Activated CD4-positive, alpha-beta T cell treated with anti-CD3 and anti-CD28 coated beads, Interleukin-2, Interleukin-4, amounts not matched to agents 100 ng/mL and 50 ng/mL, durations not matched to agents 16 hours and 8 hours (primary cell): ENCODE results near the gene AP2B1.

Experiments
- DNase-seq: peaks from one replicate; pipeline ENCODE4 v3.0.0-alpha.2; 2020; ENCODE audit warnings: low spot score

Gene AP2B1

DNA sequence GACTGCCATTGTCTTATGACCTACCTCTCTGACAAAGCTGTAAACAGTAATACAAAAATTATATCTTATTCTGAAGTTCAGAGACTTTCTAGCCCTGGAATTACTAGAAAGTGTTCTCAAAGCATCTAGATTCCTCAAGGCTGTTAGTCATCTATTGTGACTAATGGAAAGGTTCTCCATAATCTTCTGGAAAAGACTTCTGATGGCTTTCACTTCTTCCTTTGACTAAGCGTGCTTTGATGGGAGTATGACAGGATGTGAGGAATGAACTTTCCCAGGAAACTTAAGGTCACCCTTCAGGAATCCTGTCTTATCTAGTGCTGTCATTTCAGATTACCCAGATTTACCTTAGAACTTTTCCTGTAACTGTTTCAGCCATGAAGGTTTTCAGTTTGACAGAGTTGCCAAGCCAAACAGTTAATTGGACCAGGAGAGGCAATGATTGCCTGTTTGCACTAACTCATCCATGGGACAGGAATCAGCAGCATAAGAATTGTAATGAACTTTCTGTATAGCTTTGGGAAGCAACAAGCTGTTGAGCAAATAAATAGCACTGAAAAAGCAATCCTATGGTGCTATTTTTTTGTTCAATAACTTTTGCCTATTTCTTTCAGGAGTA is 43.5 kb downstream of the AP2B1 start:
- DNase-seq, result no peak

- no peak for DNase-seq
Observed at GRCh38 chr17:35641032-35641431, 53.9 kb downstream of the AP2B1 start.

GRCh38 chr17:35645923-35646322 is 58.8 kb downstream of the AP2B1 start:
- no peak for DNase-seq

GRCh38 chr17:35651467-35651866 is 64.3 kb downstream of the AP2B1 start:
- no peak for DNase-seq

DNA sequence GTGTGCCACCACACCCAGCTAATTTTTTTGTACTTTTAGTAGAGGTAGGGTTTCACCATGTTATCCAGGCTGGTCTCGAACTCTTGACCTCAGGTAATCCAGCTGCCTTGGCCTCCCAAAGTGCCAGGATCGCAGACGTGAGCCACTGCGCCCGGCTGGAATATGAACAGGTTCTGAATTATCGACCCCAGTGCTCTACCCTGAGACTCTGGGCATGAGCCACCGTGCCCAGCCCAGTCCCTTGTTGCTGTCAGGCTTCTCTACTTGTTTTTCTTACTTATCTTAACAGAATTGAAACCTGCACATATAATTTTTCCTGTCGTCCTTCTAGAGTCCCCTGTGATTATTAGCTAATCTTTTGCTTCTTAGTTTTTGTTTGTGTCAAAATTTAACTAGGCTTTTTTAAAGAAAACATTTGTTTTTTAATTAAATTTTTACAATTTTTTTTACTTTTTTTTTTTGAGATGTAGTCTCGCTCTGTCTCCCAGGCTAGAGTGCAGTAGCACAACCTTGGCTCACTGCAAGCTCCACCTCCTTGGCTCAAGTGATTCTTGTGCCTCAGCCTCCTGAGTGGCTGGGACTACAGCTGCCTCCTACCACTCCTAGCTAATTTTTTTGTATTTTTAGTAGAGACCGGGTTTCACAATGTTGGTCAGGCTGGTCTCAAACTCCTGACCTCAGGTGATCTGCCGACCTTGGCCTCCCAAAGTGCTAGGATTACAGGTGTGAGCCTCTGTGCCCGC is 66.7 kb downstream of the AP2B1 start:
- no peak for DNase-seq

DNA sequence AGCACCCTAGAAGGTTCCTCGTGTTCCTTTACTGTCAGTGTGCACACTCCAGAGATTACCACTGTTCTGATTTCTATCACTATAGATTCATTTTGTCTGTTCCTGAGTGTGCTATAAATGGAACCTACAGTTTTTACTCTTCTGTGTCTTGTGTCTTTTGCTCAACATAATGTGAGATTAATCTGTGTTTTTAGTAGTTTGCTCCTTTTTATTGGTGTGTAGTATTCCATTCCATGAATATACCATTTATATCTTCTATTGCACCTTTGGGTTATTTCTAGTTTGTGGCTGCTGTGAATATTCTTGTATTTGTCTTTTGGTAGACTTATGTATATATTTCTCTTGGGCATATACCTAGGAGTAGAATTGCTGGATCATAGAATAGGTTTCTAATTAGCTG is 68.2 kb downstream of the AP2B1 start:
- DNase-seq, result no peak

GRCh38 chr17:35660902-35661301 is 73.8 kb downstream of the AP2B1 start:
- no peak for DNase-seq

DNA sequence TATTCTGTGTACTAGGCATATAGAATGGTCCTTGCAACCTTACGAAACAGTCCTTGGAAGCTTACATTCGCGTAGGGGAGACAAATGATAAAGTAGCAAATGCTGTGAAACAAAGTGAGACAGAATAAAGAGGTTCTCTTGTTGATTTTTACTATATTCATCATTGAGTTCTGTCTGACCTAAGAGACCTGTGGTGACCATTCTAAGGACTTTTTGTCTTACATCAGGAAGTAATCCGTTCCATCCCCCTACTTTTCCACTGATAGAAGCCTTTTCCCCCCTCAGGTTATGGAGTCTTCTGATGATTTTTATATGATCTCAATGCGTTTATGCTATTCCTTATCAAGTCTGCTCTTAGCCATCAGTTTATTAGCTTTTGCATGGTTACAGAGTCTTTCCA is 77.6 kb downstream of the AP2B1 start:
- DNase-seq, result no peak

DNA sequence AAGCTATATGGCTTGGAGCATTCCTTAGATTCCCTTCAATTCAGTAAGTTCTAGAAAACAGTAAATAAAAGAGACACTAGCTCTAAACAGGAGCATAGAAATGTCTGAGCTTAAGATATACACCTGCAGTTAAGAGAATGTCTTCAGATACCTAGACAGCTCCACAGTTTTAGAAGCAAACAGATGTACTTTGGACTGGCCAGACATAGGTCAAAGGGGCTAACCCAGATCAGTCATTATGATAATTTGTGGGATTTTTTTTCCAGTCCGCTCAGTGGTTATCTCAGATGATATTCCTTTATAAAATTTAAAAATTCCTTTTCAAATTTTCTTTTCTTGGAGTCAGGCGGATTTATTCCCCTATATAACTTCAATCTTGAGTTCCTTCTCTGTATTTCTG is 78.5 kb downstream of the AP2B1 start:
- DNase-seq, result no peak

DNA sequence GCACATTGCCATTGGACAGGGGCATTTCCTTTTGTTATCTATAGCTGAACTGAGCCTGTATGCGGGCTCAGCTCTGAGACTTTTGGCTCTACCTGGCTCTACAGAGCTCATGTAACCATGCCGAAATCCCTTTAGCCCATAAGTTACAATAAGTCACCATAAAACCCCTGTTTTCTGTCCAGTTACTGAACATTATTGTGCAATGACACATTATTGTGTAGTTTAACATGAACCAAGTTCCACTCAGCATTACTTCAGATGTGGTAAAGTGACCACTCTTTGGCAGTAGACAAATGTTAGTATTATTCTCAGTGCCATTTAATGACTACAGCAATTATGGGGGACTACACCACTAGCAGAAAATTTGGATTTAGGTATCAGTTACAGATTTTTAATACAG is 78.9 kb downstream of the AP2B1 start:
- no peak for DNase-seq

- DNase-seq, result no peak
Observed at GRCh38 chr17:35666967-35667532, 79.9 kb downstream of the AP2B1 start.

- no peak for DNase-seq
Observed at GRCh38 chr17:35668802-35669201, 81.7 kb downstream of the AP2B1 start.

GRCh38 chr17:35674552-35674951 is 87.4 kb downstream of the AP2B1 start:
- no peak for DNase-seq

GRCh38 chr17:35676441-35676840 is 89.3 kb downstream of the AP2B1 start:
- no peak for DNase-seq

DNA sequence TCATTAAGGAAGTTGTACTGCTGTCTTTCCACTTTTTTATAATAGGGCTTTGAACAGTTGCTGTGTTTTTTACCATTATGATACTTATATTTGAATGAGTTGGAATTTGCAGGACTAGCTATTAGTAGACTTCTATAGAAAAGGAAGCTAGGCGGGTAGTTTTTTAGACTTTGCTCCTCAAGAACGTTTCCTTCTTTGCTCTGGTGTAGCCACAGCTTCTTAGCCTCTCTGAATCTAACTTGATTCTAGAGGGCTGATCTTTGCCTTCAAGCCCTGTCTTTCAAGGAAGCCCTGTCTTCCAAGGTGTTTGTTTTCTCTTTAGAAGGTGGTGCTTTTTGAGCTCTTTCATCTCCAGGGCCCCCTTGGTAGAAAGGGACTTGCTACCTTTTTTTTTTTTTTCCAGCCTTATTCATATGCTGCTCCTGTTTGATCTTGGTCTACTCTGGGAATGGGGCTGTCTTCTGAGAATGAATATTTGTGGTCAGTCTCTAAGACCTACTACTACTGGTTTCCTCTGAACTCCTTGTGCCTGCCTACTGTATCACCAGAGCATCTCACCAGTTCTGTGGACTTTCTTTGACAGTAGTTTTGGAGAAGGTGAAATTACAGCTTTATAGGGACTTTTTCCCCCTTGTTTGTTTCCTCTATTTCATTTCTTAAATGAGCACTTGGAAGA is 92.0 kb downstream of the AP2B1 start:
- peak; percentile 2 for DNase-seq

DNA sequence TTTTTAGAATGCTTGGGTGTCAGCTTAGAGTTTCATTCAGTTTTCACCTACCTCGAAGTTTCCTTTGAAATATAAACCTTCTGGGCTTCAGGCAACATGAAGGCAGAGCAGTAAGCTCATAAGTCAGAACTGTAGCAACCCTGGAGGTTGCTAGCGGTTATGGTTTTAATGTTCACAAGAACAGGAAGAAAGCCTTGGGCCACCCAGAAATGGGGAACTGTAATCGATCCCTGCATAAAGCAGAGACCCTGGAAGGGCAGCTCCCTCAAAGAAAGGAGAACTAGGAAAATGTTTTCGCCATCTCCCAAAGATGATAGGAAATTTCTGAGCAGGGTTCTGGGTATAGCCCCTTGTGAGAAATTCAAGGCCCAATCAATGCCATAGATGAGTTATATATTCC is 96.5 kb downstream of the AP2B1 start:
- no peak for DNase-seq

GRCh38 chr17:35684055-35684802 is 97.1 kb downstream of the AP2B1 start:
- no peak for DNase-seq

DNA sequence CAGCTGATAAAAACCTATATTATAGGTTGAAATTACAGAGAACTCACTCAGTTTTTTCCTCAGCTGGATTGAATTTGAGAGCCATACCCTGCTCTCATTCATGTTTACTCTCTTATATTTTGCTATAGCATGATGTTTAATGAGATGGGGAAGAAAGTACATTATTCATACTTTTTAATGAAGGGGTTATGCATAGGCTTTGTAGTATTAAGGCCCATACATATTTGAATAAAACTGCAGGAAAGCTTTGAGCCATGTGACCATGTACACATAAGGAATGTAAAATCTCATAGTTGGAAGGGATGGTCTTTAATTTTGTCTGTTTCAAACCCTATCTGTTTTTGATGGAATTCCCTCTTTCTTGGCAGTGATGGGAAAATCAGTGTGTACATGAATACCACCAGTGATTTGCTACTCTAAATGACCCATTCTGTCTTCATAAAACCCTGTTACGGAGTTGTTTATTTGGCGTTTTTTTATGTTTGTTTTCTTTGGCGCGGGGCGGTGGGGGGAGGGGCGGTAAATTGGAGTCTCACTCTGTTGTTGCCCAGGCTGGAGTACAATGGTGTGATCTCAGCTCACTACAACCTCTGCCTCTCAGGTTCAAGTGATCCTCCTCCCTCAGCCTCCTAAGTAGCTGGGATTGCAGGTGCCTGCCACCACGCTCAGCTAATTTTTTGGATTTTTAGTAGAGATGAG is 105.5 kb downstream of the AP2B1 start:
- no peak for DNase-seq

DNA sequence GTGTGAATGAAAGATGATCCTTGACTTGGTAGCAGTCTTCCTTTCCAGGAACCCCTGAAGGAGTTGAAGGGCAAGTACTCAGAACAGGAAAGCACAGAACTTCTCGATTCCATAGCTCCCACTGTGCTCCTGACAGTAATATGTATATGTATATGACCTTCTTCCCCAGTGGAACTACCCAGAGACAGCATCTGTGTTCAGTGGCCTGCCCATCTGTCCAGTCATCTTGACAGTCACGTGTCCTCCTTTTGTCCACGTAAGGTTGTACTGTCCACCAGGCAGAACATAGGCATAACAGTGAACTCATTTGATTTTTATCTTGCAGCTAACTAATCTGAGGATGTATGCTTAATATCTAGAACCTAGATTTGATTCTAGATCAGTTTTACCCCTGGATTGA is 106.5 kb downstream of the AP2B1 start:
- no peak for DNase-seq

GRCh38 chr17:35694906-35695305 is 107.8 kb downstream of the AP2B1 start:
- no peak for DNase-seq

DNA sequence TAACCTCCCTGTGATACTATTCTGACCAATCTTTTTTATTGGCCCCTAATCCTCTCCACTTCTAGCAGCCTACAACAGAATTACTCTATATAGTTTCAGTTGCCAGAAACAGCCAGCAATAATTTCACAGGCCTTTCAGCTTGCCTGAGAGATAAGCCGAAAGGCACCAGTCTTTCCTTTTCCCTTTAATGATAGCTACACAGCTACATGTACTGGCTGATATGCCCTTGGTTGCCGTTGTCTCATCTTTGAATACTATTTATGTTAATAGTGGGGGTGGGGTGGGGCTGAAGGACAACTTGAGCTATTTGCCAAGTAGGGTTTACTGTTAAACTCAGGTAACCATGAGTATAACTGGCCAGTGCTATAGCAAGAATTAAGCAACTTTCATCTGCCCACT is 108.5 kb downstream of the AP2B1 start:
- DNase-seq, result no peak

- no peak for DNase-seq
Observed at GRCh38 chr17:35698800-35699199, 111.7 kb downstream of the AP2B1 start.
